RWPE1 (cell line): ENCODE results near the gene OGFOD3.

ENCODE experiments used
- CTCF ChIA-PET: fragments of 350-600 bp; sonication (Branson Sonifier 250); formaldehyde crosslinking; extraction: SDS; loops from one replicate; lab custom pipeline; 2021; lab: Yijun Ruan, JAX
- POLR2A ChIA-PET: fragments of 400-600 bp; formaldehyde crosslinking; extraction: SDS; loops from one replicate; lab custom pipeline; 2020; ENCODE audit warnings: antibody characterized with exemption; ENCODE audit not compliant: low non-redundant PET; lab: Yijun Ruan, JAX
- DNase-seq: peaks from one replicate; pipeline ENCODE4 v3.0.0; 2012; ENCODE audit warnings: low spot score
- H3K27ac ChIP-seq: fragments of 450-650 bp; 2 replicates; pipeline ENCODE4 v1.5.1; 2017
- TF ChIP-seq, protein P1 (sequence below): fragments of 450-650 bp; conservative IDR thresholded peaks from 2 replicates; pipeline ENCODE4 v1.5.1; 2017; ENCODE audit warnings: low read depth, mild to moderate bottlenecking

Gene OGFOD3

DNA sequence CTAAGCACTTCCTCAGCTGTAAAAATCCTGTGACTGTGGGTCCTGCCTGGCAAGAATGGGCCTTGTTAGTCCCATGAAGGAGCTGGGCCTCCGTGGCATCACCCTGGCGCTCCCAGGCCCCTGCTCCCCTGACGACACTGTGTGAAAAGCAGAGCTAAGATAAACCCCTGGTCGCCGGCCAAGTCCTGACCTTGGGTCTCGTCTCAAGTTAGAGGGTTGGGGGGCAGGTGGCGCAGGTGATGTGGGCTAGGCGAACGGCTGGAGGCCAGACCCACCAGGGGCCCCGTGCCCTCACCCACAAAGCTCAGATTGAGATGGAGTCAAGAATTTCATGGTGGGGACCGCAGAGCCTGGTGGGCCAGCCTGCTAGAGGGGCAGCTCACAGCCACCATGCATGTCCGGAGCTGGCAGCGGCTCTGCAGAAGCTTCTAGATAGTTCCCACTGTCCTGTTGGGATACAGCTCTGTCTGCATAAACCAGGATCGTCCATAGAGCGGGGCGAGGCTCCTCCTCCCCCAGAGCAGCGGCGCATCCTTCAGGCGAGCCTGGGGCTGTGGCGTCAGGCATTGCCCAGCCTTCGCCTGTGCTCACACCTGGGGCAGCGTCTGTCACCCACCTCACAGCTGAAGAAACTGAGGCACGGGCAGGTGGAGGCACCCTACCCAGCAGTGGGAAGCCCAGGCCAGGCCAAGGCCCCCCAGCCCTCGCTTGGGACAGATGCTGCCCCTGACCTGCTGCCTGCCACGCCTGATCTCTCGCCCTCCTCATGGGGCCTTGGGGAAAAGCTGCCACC is 20.2 kb upstream of the OGFOD3 start:
- POLR2A ChIA-PET, result interaction anchor here (0.7 kb wide), 1 partner anchor 50 kb away, joined by 3 read pairs; no protein-coding TSS in a partner anchor
- H3K27ac ChIP-seq, result peak overlapping the region; percentile 16
- TF ChIP-seq, protein P1, sequence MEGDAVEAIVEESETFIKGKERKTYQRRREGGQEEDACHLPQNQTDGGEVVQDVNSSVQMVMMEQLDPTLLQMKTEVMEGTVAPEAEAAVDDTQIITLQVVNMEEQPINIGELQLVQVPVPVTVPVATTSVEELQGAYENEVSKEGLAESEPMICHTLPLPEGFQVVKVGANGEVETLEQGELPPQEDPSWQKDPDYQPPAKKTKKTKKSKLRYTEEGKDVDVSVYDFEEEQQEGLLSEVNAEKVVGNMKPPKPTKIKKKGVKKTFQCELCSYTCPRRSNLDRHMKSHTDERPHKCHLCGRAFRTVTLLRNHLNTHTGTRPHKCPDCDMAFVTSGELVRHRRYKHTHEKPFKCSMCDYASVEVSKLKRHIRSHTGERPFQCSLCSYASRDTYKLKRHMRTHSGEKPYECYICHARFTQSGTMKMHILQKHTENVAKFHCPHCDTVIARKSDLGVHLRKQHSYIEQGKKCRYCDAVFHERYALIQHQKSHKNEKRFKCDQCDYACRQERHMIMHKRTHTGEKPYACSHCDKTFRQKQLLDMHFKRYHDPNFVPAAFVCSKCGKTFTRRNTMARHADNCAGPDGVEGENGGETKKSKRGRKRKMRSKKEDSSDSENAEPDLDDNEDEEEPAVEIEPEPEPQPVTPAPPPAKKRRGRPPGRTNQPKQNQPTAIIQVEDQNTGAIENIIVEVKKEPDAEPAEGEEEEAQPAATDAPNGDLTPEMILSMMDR, result no peak
- no peak for DNase-seq
- CTCF ChIA-PET, result no interaction called here

DNA sequence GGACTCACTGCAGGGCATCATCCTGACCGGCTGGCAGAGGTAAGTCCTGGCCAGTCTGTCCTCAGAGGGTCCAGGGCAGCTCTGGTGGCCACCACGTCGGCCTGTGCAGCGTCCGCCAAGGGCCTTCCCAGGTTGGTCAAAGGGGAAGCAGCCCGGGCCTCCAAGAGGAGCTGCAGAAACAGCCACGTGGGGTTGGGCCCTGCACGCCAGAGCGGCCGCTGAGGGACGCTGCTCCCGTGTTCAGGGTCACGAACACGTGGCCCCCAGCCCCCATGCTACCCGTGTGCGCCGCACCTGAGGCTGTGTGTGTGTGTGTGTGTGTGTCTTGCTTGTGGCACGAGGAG is 18.9 kb upstream of the OGFOD3 start:
- ChIA-PET POLR2A (no interaction called here), CTCF (no interaction called here)
- H3K27ac ChIP-seq, result no peak overlapping the region
- DNase-seq, result no peak
- TF ChIP-seq, protein P1, result no peak

DNA sequence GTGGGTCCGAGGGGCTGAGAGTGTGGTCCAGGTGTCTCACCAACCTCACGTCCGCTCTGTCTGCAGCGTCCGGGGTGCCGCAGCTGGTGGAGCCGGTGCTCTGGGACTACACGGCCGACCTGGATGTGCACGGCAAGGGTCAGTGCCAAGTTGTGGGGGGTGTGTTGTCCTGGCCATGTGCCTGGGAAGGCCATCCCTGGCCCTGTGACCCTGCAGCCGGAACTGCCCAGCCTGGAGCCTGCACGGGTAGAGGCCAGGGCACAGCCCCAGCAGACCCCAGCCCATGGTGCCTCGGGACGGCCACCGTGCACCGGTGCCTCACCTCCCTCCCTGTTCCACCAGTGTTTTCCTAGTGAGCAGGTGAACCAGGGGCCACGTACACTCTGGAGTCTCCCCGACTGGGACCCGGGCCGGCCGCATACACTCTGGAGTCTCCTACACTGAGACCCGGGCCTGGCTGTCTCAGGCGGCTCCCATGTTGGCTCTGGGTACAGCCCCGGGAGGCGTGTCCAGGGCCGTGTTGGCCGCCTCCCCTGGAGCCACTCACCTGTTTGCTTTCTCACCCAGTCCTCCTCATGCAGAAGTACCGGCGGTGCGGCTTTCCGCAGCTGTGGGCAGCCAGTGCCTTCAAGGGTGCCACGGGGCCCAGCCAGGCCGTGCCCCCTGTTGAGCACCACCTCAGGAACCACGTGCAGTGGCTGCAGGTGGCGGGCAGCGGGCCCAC is 18.4 kb upstream of the OGFOD3 start:
- ChIA-PET CTCF (no interaction called here), POLR2A (no interaction called here)
- no peak for DNase-seq
- TF ChIP-seq, protein P1, result no peak
- H3K27ac ChIP-seq, result no peak overlapping the region

DNA sequence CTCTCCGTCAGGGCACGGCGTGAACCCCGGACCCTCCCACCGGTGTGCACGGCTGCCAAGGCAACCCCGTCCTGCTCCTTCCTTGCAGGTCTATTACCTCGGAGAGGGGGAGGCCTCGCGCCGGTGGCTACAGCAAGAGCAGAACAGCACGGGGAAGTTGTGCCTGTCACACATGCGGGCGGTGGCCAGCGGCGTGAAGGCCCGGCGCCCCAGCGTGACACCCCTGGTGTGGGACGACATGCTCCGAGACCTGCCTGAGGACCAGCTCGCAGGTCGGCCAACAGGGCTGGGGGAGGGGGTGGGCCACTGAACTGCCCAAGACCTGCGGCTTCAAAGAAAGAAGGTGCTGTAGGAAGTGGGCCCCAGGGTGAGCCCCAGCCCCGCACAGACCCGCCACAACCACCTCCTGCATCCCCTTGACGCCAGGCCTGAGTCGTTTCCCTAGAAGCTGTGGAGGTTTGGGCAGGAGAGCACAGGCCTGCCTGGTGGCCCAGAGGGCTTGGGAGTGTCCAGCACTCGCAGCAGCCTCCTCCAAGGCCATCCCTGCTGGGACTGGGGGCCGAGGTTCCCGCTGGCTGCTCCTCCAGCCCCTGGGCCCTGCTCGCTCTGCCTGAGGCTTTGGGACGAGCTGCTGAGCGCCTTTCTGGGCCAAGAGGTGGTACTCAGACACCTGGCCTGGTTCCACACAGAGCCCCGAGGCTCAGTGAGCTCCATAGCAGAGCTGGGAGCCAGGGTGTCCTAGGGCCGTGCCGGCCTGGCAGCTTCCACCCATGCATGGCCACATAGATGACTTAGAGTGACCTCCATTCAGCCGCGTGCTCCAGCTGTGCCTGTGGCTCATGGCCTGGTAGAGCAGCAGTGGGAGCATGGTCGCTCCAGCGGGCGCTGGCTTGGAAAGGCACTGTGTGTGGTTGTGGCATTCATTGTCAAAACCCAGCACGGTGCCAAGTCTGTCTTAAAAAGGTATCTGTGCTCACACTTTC is 17.5 kb upstream of the OGFOD3 start:
- DNase-seq, result no peak
- CTCF ChIA-PET, result no interaction called here
- TF ChIP-seq, protein P1, result no peak
- peak overlapping the region; percentile 8; the same call in 1 of the 2 replicates for H3K27ac ChIP-seq
- POLR2A ChIA-PET, result interaction anchor here (0.6 kb wide), 1 partner anchor 129 kb away, joined by 4 read pairs; no protein-coding TSS in a partner anchor

DNA sequence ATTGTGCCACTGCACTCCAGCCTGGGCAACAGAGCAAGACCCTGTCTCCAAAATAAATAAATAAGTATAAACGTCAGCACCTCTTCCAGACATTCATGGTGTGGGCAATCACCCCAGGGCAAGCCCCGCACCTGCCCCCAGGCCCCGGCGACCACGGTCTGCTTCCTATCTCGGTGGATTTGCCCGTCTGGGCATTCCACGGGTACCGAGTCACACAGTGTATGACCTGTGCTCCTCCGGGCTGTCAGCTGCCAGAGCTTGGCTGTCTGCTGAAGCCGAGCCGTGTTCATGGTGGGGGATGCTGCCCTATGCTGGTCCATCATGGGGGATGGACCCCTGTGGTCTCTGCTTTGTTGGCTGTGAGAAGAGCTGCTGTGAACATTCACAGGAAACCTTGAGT is 16.7 kb upstream of the OGFOD3 start:
- POLR2A ChIA-PET, result no interaction called here
- no peak overlapping the region for H3K27ac ChIP-seq
- DNase-seq, result no peak
- CTCF ChIA-PET, result no interaction called here
- TF ChIP-seq, protein P1, result no peak

DNA sequence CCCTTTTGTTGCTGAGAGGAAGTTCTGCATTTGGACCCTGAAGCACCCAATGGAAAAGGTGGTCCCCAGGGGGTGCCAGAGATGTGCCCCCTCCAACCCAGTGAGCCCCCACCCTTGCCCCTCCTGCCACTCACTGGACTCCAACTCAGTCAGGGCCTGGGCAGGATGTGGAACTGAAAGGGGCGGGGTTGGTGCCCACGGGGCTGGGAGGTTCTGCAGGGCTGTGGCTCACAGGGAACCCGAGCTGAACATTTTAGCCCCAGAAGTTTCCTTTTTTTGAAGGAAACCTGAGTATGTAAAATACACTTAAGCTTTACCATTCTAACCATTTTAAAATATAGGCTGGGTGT is 15.8 kb upstream of the OGFOD3 start:
- CTCF ChIA-PET, result no interaction called here
- no peak for DNase-seq
- POLR2A ChIA-PET, result no interaction called here
- peak overlapping the region; percentile 37 for H3K27ac ChIP-seq
- TF ChIP-seq, protein P1, result no peak
